Activated naive CD8-positive, alpha-beta T cell treated with anti-CD3 and anti-CD28 coated beads, Interleukin-2, amount 50 U/mL, for 24 hours (primary cell): Measurements from ENCODE around the gene NANOS2.
A peak's percentile ranks its signal among the peaks of the same experiment; 100 is the strongest.
"Not testable (repeated sequence)": the region's sequence is repeated elsewhere in the genome, so short reads cannot be mapped to it uniquely, and the experiment has no call there.

ENCODE experiments used
- ATAC-seq: fragments of 150-1000 bp; cut with Tn5 transposase; one replicate; pipeline ENCODE4 v1.10.0; 2021
- DNase-seq: peaks from one replicate; pipeline ENCODE4 v3.0.0; 2021
- H3K27ac Mint-ChIP-seq: one replicate; pipeline ENCODE4 v1.8.0; 2021; ENCODE audit warnings: mild to moderate bottlenecking, mixed read lengths
- H3K27me3 Mint-ChIP-seq: one replicate; pipeline ENCODE4 v1.8.0; 2021; ENCODE audit warnings: mixed read lengths
- H3K36me3 Mint-ChIP-seq: one replicate; pipeline ENCODE4 v1.8.0; 2021; ENCODE audit warnings: low read depth, mixed read lengths
- H3K4me1 Mint-ChIP-seq: one replicate; pipeline ENCODE4 v1.8.0; 2021; ENCODE audit warnings: mixed read lengths
- H3K4me3 Mint-ChIP-seq: one replicate; pipeline ENCODE4 v1.8.0; 2021; ENCODE audit warnings: mild to moderate bottlenecking, moderate library complexity, mixed read lengths
- H3K9me3 Mint-ChIP-seq: one replicate; pipeline ENCODE4 v1.8.0; 2021; ENCODE audit warnings: mixed read lengths

The NANOS2 gene

DNA sequence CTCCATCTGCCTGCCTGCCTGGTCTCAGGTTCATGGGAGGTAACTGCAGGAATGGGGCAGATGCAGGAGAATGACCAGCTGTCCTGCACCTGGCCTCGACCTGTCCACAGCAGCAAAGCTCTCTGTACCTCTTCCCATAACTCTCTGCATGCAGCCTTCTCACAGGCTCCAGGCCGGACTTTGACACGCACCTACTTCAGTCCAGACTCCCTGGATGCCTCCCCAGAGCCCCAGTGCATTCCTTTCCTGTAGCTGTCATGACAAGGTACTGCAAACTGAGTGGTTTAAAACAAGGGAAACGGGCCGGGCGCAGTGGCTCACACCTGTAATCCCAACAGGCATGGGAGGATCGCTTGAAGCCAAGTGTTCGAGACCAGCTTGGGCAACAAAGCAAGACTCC lies 3.3 kb downstream of the NANOS2 start:
- no peak overlapping the region for H3K27ac Mint-ChIP-seq
- no peaks in the 10 kb centered on the region for H3K4me1 Mint-ChIP-seq
- H3K9me3 Mint-ChIP-seq, result no peaks in the 10 kb centered on the region

GRCh38 chr19:45908956-45909355 lies 5.6 kb downstream of the NANOS2 start:
- H3K36me3 Mint-ChIP-seq, result no peaks in the 10 kb centered on the region
- no peak overlapping the region for H3K27ac Mint-ChIP-seq
- H3K9me3 Mint-ChIP-seq, result no peaks in the 10 kb centered on the region
- H3K27me3 Mint-ChIP-seq, result peaks cover 21% of the 10 kb centered on the region
- DNase-seq, result no peak
- ATAC-seq, result no peak
- no peak overlapping the region for H3K4me3 Mint-ChIP-seq
- no peaks in the 10 kb centered on the region for H3K4me1 Mint-ChIP-seq

More for the DNA sequence above, 3.3 kb downstream of the NANOS2 start:
- ATAC-seq, result no peak
- DNase-seq, result no peak
- Mint-ChIP-seq H3K4me3 (no peak overlapping the region), H3K27me3 (peaks cover 23% of the 10 kb centered on the region), H3K36me3 (no peaks in the 10 kb centered on the region)

DNA sequence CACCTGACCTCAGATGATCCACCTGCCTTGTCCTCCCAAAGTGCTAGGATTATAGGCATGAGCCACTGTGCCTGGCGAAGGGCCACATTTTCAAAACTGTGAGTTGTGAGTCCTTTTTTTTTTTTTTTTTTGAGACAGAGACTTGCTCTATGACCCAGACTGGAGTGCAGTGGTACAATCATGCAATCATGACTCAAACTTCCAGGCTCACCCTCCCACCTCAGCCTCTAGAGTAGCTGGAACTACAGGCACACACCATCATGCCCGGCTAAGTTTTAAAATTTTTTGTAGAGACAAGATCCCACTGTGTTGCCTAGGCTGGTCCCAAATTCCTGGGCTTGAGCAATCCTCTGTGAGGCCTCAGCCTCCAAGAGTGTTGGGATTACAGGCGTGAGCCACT lies 8.4 kb downstream of the NANOS2 start:
- Mint-ChIP-seq H3K27ac (no peak overlapping the region), H3K36me3 (no peaks in the 10 kb centered on the region), H3K9me3 (no peaks in the 10 kb centered on the region), H3K27me3 (peaks cover 9% of the 10 kb centered on the region), H3K4me1 (peaks cover 12% of the 10 kb centered on the region), H3K4me3 (no peak overlapping the region)
- DNase-seq (no peak), ATAC-seq (no peak)

- no peak for ATAC-seq
- peaks cover 19% of the 10 kb centered on the region for H3K4me1 Mint-ChIP-seq
- H3K27ac Mint-ChIP-seq, result no peak overlapping the region
- peaks cover 7% of the 10 kb centered on the region for H3K27me3 Mint-ChIP-seq
- peaks cover 2% of the 10 kb centered on the region for H3K36me3 Mint-ChIP-seq
- H3K9me3 Mint-ChIP-seq, result no peaks in the 10 kb centered on the region
- no peak for DNase-seq
- H3K4me3 Mint-ChIP-seq, result no peak overlapping the region
These were observed 9.6 kb downstream of the NANOS2 start for GRCh38 chr19:45905011-45905410.

- H3K36me3 Mint-ChIP-seq, result peaks cover 12% of the 10 kb centered on the region
- DNase-seq (peak; percentile 100), ATAC-seq (peak; percentile 94)
- H3K4me1 Mint-ChIP-seq, result peaks cover 19% of the 10 kb centered on the region
- no peaks in the 10 kb centered on the region for H3K9me3 Mint-ChIP-seq
- H3K27me3 Mint-ChIP-seq, result peaks cover 4% of the 10 kb centered on the region
- peak overlapping the region; percentile 90 for H3K4me3 Mint-ChIP-seq
- peak overlapping the region; percentile 90 for H3K27ac Mint-ChIP-seq
These were observed 11.6 kb downstream of the NANOS2 start for GRCh38 chr19:45902651-45903625.

- Mint-ChIP-seq H3K4me3 (peak within 1 kb of the TSS; percentile 90), H3K36me3 (peaks cover 12% of the 10 kb centered on the region), H3K4me1 (peaks cover 19% of the 10 kb centered on the region), H3K9me3 (no peaks in the 10 kb centered on the region), H3K27ac (peak within 1 kb of the TSS; percentile 90), H3K27me3 (peaks cover 4% of the 10 kb centered on the region)
- ATAC-seq (no peak), DNase-seq (no peak)
These were observed 12.5 kb downstream of the NANOS2 start, which contains the start of gene MYPOP for GRCh38 chr19:45901912-45902650. Gene MYPOP (minus strand): TSS chr19:45902613. CDS start chr19:45901773, 840 bp downstream.

DNA sequence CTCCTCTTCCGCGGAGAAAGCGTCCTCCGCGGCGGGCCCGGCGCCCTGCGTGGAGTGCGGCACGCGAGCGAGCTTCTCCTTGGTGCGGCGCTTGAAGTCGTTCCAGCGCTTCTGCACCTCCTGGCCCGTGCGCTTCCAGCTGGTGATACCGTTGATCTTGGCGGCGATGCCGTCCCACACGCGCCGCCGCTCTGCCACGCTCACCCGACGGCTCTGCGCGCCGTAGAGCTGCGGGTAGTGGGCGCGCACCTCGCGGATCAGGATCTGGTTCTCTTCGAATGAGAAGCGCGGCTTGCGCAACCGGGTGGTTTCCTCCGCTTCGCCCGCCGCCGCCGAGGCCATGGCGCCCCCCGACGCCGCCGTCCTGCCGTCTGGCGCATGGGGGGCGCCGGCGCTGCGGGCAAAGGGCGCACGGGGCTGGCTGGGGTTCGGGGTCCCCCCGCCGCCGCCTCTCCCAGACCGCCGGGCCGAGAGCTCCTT lies 13.1 kb downstream of the NANOS2 start:
- Mint-ChIP-seq H3K9me3 (no peaks in the 10 kb centered on the region), H3K27ac (no peak overlapping the region), H3K4me3 (peak overlapping the region; percentile 90), H3K36me3 (peaks cover 12% of the 10 kb centered on the region), H3K4me1 (peaks cover 19% of the 10 kb centered on the region), H3K27me3 (peaks cover 4% of the 10 kb centered on the region)
- peak; percentile 46 for DNase-seq
- ATAC-seq, result no peak

DNA sequence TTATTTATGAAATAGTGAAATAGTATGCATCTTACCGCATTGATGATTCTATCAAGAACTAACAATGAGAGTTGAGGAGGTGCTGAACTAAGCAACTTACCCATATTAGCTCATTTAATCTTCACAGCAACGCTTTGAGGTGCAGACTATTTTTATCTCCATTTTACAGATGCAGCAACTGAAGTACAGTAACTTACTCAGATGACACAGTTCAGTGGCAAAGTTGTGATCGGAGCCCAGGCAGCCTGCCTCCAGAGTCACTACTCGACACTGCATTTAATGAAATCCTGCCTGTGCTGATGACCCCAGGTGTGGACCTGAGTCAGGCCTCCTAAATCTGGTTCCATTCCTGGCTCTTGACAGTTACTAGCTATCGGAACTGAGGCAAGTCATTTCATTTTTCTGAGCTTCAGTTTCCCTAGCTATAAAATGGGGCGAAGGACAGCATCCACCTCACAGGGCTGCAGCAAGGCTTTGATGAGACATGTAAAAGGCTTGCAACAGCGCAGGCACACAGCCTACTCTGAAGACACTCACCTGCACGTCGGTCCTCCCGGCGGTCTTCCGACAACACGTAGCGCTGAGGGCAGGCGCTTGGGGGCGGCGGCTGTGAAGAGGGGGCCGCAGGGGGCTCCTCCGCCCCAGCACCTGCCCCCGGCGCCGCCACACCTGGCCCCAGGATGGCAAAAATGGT lies 13.7 kb downstream of the NANOS2 start:
- Mint-ChIP-seq H3K9me3 (no peaks in the 10 kb centered on the region), H3K27me3 (peaks cover 3% of the 10 kb centered on the region), H3K4me3 (peak overlapping the region; percentile 37), H3K27ac (no peak overlapping the region), H3K36me3 (peaks cover 12% of the 10 kb centered on the region), H3K4me1 (peaks cover 19% of the 10 kb centered on the region)
- DNase-seq (no peak), ATAC-seq (no peak)

GRCh38 chr19:45899919-45900589 lies 14.5 kb downstream of the NANOS2 start:
- ATAC-seq (no peak), DNase-seq (no peak)
- H3K9me3 Mint-ChIP-seq, result no peaks in the 10 kb centered on the region
- peaks cover 12% of the 10 kb centered on the region for H3K36me3 Mint-ChIP-seq
- no peak overlapping the region for H3K4me3 Mint-ChIP-seq
- H3K27ac Mint-ChIP-seq, result no peak overlapping the region
- peaks cover 19% of the 10 kb centered on the region for H3K4me1 Mint-ChIP-seq
- peaks cover 2% of the 10 kb centered on the region for H3K27me3 Mint-ChIP-seq

GRCh38 chr19:45899253-45899652 lies 15.3 kb downstream of the NANOS2 start:
- Mint-ChIP-seq H3K4me3 (no peak overlapping the region), H3K4me1 (peaks cover 19% of the 10 kb centered on the region), H3K27ac (no peak overlapping the region), H3K36me3 (peaks cover 12% of the 10 kb centered on the region), H3K9me3 (no peaks in the 10 kb centered on the region), H3K27me3 (peaks cover 2% of the 10 kb centered on the region)
- ATAC-seq (no peak), DNase-seq (no peak)

DNA sequence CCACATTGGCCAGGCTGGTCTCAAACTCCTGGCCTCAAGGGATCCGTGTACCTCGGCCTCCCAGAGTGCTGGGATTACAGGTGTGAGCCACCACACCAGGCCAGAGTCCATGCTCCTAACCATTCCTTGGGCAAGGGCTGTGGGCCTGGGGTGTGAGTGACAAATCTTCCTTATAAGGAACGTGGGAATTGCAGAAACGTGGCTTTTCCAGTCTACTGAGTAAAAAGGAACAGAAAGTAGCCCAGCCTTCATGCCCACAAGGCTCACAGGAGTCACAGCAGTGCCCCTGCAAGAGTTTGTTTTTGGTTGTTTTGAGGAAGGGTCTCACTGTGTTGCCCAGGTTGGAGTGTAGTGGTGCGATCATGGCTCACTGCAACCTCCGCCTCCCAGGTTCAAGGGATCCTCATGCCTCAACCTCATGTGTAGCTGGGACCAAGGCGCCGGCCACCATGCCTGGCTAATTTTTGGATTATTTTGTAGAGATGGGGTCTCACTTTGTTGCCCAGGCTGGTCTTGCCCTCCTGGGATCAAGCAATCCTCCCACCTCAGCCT lies 17.2 kb downstream of the NANOS2 start:
- no peaks in the 10 kb centered on the region for H3K27me3 Mint-ChIP-seq
- no peaks in the 10 kb centered on the region for H3K9me3 Mint-ChIP-seq
- H3K36me3 Mint-ChIP-seq, result peaks cover 12% of the 10 kb centered on the region
- peaks cover 14% of the 10 kb centered on the region for H3K4me1 Mint-ChIP-seq
- H3K27ac Mint-ChIP-seq, result no peak overlapping the region
- ATAC-seq (no peak), DNase-seq (no peak)
- H3K4me3 Mint-ChIP-seq, result no peak overlapping the region

- ATAC-seq, H3K4me3 Mint-ChIP-seq, H3K9me3 Mint-ChIP-seq, H3K4me1 Mint-ChIP-seq, H3K27me3 Mint-ChIP-seq, H3K27ac Mint-ChIP-seq, DNase-seq: not testable (repeated sequence)
- peaks cover 12% of the 10 kb centered on the region for H3K36me3 Mint-ChIP-seq
These were observed 18.5 kb downstream of the NANOS2 start for GRCh38 chr19:45895983-45896599.

DNA sequence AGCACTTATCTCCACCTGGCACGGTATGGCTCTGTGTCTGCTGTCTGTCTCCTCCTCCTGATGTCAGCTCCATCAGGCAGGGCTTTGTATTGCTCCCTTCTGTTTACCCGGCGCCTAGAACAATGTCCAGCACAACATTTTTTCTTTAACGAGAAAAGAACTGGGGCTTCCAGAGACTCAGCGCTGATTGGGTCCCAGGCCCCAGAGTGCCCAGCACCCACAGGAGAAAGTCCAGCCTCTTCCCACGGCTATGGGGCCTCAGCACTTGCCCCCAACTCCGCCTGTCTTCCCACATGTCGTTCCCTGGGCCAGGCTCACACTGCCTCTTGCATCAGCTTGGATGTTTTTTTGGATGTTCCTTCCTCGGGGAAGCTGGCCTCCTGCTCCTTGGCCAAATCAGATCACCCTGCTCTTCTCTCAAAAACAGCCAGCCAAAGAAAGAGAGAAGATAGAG lies 19.0 kb downstream of the NANOS2 start:
- Mint-ChIP-seq H3K27ac (no peak overlapping the region), H3K27me3 (no peaks in the 10 kb centered on the region), H3K4me3 (no peak overlapping the region), H3K4me1 (peaks cover 3% of the 10 kb centered on the region), H3K36me3 (peaks cover 12% of the 10 kb centered on the region), H3K9me3 (no peaks in the 10 kb centered on the region)
- no peak for ATAC-seq
- DNase-seq, result no peak
